MM.1S (cell line): Measurements from ENCODE around the gene ZMYM4.

Source experiments
- CTCF ChIP-seq: fragments of 300-600 bp; sonication (generic); IDR thresholded peaks from 2 replicates; pipeline ENCODE4 v1.5.1; 2016; ENCODE audit warnings: antibody characterized with exemption, low read length, mixed read lengths
- EZH2 ChIP-seq: fragments of 300-600 bp; sonication (generic); optimal IDR thresholded peaks from 2 replicates; pipeline ENCODE3; 2017; ENCODE audit warnings: low read depth, mild to moderate bottlenecking, antibody characterized with exemption, low read length, mixed read lengths
- EZH2phosphoT487 ChIP-seq: fragments of 300-600 bp; sonication (generic); IDR thresholded peaks from 2 replicates; pipeline ENCODE4 v1.6.1; 2018; ENCODE audit warnings: antibody characterized with exemption, low read length

- TF ChIP-seq CTCF: no peak
- no peak for TF ChIP-seq EZH2
- TF ChIP-seq EZH2phosphoT487: no peak
Measured at GRCh38 chr1:35294809-35295208, 26.3 kb downstream of the ZMYM4 start.
